GM18951 (cell line): ENCODE results near the gene PRAMEF17.
"Not testable (repeated sequence)": the region's sequence is repeated elsewhere in the genome, so short reads cannot be mapped to it uniquely, and the experiment has no call there.

Experiments
- POLR2A ChIP-seq: IDR thresholded peaks from 4 replicates; pipeline ENCODE4 v1.6.1; 2011; ENCODE audit warnings: mild to moderate bottlenecking; ENCODE audit not compliant: insufficient read length, insufficient read depth; ENCODE audit errors: extremely low read depth
- in situ Hi-C: fragments of 300-500 bp; cut with MboI; formaldehyde crosslinking; loops from one replicate; pipeline ENCODE4 v1.12.0; 2022; ENCODE audit warnings: low sequenced_read_pairs, mixed read lengths, inconsistent platforms; ENCODE audit not compliant: unreplicated experiment

Gene PRAMEF17

GRCh38 chr1:13430495-13430894 is 41.1 kb downstream of the PRAMEF17 start:
- in situ Hi-C loops = no loop called here
- no peak for TF ChIP-seq POLR2A

DNA sequence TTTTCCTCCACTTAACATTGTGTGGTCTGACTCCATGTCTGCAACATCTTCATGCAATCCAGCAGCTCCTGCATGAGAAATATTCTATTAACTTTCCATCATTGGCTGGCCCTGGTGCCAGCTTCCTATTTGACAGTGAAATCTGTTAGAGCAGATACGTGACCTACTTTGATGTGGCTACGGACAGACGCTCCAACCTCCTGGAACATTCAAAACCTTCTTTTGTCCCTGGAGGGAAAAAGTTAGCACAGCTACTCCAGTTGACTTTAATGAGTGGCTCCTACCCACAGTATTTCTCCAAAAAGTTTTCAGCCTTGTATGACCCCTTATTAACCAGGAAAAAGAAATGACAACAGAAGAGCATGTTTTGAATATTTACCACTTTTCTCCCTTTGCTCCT is 42.8 kb downstream of the PRAMEF17 start:
- TF ChIP-seq POLR2A = no peak
- in situ Hi-C loops = no loop called here

- in situ Hi-C loops = not testable (repeated sequence)
Observed at GRCh38 chr1:13433694-13434358, 44.4 kb downstream of the PRAMEF17 start.

- no peak for TF ChIP-seq POLR2A
- in situ Hi-C loops = no loop called here
Observed at GRCh38 chr1:13435458-13435857, 46.0 kb downstream of the PRAMEF17 start.

DNA sequence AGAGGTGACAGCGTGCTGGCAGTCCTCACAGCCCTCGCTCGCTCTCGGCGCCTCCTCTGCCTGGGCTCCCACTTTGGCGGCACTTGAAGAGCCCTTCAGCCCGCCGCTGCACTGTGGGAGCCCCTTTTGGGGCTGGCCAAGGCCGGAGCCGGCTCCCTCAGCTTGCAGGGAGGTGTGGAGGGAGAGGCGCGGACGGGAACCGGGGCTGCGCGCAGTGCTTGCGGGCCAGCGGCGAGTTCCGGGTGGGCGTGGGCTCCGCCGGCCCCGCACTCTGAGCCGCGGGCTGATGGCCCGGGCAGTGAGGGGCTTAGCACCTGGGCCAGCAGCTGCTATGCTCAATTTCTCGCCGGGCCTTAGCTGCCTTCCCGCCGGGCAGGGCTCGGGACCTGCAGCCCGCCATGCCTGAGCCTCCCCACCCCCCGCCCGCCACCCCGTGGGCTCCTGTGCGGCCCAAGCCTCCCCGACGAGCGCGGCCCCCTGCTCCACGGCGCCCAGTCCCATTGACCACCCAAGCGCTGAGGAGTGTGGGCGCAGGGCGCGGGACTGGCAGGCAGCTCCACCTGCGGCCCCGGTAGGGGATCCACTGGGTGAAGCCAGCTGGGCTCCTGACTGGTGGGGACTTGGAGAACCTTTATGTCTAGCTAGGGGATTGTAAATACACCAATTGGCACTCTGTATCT is 49.8 kb downstream of the PRAMEF17 start:
- in situ Hi-C loops = not testable (repeated sequence)
